Stimulated activated CD4-positive, alpha-beta T cell treated with anti-CD3 and anti-CD28 coated beads, Interleukin-12 subunit alpha, Interleukin-12 subunit beta, amount 100 ng/mL, for 48 hours (primary cell): ENCODE measurements around the gene MPI.

Source experiments
- DNase-seq, 3 donors: peaks; one replicate each; pipeline ENCODE4 v3.0.0-alpha.2; 2020; ENCODE audit warnings: low read depth in 2 of 3, low spot score in 1 of 3

MPI gene

GRCh38 chr15:74889883-74890664, at the start of gene MPI:
MPI (plus strand) TSS chr15:74890042; CDS start chr15:74890074, 32 bp downstream.
- DNase-seq, result peak; percentile 86 to 88 (median 86)

GRCh38 chr15:74840851-74841775, 48.7 kb upstream of the MPI start:
- DNase-seq, result no peak

GRCh38 chr15:74841891-74842373, 47.9 kb upstream of the MPI start:
- DNase-seq, result no peak

- DNase-seq, result peak; percentile 85 to 91 (median 90)
Measured at GRCh38 chr15:74842581-74843444, 47.0 kb upstream of the MPI start, which contains the start of gene ULK3. ULK3 (minus strand) TSS chr15:74843156; CDS start chr15:74843105, 51 bp downstream.

- no peak for DNase-seq
Measured at GRCh38 chr15:74843445-74843828, 46.4 kb upstream of the MPI start.

GRCh38 chr15:74843891-74844299, 45.9 kb upstream of the MPI start:
- DNase-seq, result no peak

GRCh38 chr15:74844319-74845207, 45.3 kb upstream of the MPI start:
- no peak for DNase-seq

GRCh38 chr15:74845208-74845568, 44.7 kb upstream of the MPI start:
- DNase-seq, result peak in 2 of 3 donors; percentile 40

GRCh38 chr15:74845581-74845980, 44.3 kb upstream of the MPI start:
- no peak for DNase-seq

GRCh38 chr15:74847432-74847831, 42.4 kb upstream of the MPI start:
- no peak for DNase-seq

- no peak for DNase-seq
Measured at GRCh38 chr15:74850393-74850792, 39.4 kb upstream of the MPI start.

GRCh38 chr15:74851960-74852359, 37.9 kb upstream of the MPI start:
- no peak for DNase-seq

- DNase-seq, result no peak
Measured at GRCh38 chr15:74854453-74855022, 35.3 kb upstream of the MPI start.

- no peak for DNase-seq
Measured at GRCh38 chr15:74855857-74856256, 34.0 kb upstream of the MPI start.

- no peak for DNase-seq
Measured at GRCh38 chr15:74856537-74856936, 33.3 kb upstream of the MPI start.

GRCh38 chr15:74857082-74857655, 32.7 kb upstream of the MPI start:
- DNase-seq, result no peak

- no peak for DNase-seq
Measured at GRCh38 chr15:74857671-74858368, 32.0 kb upstream of the MPI start.

- DNase-seq, result no peak
Measured at GRCh38 chr15:74858369-74858740, 31.5 kb upstream of the MPI start.
